GM11168 (cell line): ENCODE measurements around the gene RPL29.
"Not testable (repeated sequence)": the region's sequence is repeated elsewhere in the genome, so short reads cannot be mapped to it uniquely, and the experiment has no call there.

ENCODE experiments used
- in situ Hi-C: fragments of 300-500 bp; cut with MboI; formaldehyde crosslinking; loops from one replicate; pipeline ENCODE4 v1.12.0; 2022; ENCODE audit warnings: low sequenced_read_pairs; ENCODE audit not compliant: unreplicated experiment

Gene RPL29

DNA sequence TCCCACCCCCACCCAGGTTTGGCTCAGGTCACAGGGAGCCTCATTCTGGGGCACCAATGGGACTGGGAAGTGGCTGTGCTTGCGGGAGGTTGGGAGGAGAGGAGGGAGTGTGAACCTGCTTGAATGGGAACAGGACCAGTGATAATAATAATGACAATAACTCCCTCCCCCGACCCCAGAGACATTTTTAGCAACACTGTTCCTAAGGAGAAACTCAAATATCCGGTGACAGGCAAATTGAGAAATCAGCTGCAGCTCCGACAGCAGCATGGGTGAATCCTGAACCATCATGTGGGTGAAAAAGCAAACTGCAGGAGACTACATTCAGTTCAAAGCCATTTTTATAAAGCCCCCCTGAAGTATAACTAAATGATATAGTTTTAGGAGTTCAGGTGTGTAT lies 11.6 kb upstream of the RPL29 start:
- in situ Hi-C loops: no loop called here

DNA sequence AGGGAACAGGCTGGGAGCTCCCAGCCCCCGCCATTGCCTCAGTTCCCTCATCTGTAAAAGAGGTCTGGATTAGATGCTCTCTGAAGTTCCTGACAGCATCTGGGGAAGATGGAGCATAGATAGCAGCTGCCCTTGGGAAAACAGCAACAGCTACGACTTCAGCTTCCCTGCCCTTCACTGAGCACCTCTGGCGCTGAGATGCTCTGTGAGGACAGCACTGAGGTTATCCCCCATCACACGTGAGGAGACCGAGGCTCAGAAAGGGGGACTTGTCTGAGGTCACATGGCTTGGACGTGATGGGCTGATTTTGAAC lies 11.1 kb upstream of the RPL29 start:
- in situ Hi-C loops: no loop called here

DNA sequence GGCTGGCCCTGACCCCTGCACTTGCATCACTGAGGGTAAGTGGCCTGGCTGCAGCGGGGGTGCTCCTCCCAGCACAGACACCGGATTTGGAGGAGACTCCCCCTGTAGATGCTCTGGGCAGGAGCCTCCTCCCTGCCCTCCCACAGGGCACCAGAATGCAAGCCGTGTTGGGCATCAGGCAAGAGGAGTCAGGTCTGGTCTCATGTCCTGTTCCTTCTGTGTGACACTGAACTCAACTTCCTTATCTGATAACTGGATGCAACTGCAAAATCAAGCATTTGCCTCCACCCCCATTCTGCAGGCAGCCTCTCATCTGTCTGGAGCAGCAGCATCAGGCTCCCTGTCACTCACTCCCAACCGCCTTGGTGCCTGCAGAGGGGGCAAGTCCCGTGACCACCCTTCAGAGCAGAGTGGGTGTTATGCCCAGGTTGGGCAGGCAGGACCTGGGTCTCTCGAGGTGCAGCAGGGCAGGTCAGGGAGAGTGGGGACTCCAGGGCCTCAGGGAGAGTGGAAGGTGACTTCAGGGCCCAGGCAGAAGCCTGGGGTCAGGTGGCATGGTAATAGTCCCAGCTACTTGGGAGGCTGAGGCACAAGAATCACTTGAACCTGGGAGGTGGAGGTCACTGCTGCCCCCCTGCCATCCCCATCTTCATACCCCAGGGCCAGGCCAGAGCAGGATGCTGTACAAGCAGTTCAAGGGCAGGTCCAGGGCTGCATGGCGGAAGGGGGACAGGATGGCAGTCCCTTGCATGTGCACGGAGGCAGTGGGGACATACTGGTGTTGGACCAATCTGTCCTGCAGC lies 10.5 kb upstream of the RPL29 start:
- in situ Hi-C loops: no loop called here

DNA sequence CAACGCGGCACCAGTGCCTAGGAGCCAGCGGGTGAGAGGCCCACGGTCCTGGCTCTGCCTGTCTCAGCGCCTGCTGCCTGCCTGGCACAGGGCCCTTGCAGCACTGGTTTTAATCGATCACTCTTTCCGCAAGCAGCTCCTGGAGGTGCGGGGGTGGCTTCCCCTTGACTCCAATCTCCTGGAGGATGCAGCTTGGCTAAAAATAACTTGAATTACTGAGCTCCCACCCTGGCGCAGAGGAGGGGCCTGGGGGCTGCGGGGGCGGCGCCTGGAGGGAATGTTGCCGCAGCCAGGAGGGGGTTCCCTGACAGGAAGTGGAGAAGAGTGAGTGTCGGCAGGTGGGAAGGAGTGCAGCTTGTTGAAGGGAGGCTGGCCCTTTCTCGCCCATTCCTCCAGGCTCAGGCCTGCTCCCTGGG lies 9.9 kb upstream of the RPL29 start:
- in situ Hi-C loops: no loop called here

DNA sequence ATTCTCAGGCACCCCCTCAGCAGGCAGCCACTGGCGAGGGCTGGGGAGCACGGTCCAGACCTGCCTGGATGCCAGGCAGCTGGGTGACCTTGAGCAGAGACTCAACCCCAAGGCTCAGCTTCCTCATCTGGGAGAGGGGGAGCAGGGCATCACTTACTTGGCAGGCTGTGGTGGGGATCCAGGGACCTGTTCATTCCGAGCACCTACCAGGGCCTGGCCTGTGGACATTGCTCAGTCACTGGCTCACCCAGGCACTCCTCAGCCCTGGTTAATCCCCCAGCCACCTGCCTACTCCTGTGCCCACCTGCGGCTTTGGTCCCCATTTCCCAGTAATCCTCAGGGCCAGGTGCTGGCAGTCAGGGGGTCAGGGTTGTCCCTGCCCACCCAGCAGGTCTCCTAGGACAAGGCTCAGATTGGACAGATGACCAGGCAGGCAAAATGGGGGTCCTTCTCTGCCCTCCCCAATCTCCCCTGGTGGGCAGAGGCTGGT lies 9.3 kb upstream of the RPL29 start:
- in situ Hi-C loops: loop anchor here (5.0 kb wide), 1 partner anchor 137 kb away; no protein-coding TSS in a partner anchor

DNA sequence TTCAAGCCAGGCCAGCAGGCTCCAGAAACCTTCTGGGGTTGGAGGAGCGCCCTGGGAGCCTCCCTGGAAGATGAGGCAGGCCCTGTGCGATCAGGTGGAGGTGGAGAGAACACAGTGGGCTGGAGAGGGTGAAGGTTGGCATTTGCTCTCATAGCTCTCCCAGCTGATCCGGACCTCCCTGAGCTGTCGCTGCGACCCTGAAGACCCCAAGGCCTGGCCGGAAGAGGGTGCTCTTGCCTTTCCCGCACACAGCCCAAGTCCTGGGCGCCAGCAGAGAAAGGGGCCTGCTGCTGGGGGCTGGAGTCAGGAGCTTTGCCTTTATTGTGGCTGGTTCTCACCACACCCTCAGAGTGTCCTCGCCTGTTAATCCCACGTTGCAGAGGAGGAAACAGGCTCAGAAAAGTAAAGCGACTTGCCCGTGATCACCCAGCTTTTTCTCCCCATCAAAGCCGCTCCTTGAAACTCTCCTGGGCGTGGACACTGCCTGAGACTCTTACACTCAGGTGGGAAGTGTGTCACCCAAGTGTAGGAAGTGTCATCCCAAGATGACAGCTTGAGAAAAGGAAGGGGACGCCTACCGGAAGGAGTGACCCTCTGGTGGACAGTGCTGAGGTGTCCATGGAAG lies 8.6 kb upstream of the RPL29 start:
- in situ Hi-C loops: loop anchor here (5.0 kb wide), 1 partner anchor 138 kb away; no protein-coding TSS in a partner anchor

DNA sequence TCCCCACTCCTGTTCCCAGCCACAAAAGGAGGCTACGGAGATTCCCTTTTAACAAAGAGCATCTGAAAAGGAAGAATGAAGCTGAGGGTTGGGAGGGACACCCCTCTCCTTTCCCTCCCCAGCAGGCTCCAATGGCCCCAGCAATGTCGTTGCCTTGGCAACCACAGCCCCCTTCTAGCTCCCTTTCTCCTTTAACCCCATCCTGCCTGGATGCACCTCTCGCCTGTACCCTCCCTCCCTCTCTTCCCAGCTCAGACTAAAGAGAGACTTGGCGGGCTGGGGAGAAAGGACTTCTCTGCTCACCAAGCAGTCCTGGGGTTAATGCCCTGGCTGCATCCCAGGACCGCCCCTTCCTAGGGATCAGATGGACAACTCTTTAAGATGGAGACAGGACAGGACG lies 7.1 kb upstream of the RPL29 start:
- in situ Hi-C loops: loop anchor here (5.0 kb wide), 1 partner anchor 140 kb away; no protein-coding TSS in a partner anchor

DNA sequence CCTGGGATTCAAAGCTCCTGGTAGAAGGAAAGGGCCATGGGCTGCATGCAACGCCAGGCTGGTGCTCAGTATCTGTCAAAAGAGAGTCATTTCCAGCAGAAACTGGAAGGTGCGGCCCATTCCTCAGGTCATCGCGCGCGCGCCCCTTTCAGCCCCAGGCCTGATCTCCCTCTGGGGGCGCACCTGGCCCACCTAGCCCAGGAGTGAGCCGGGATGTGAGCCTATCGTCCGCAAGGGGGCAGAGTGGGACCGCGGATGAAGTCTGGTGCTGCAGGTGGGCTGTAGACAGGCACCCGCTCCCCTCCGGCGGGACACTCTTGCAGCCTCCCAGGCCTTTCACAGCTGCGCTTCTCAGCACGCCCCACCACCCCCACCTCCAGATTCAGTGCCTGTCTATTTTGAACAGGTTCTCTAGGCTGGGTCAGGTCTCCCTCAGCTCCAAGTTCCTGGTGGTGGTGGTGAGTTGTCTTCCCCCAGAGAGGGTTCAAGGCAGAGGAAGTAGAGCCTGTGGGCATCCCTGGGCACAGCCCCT lies 5.8 kb upstream of the RPL29 start:
- in situ Hi-C loops: loop anchor here (5.0 kb wide), 1 partner anchor 141 kb away; no protein-coding TSS in a partner anchor

DNA sequence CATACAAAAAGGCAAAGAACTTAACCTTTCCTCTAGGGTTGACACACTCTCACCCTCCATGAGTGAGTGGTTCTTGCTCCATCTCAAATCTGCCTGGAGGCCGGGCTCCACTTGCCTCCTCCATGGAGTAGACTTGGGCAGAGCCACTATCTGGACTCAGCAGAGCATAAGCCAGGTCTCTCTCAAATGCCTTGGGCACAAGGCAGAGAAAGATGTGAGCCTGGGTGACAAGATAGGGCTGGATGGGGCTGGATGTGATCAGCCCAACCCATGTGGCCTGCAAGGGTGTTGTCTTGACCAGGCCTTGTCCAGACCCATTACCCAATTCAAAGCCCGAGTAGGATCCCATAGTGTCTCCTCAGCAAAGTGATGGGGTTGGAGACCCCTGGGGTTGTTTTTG lies 4.2 kb upstream of the RPL29 start:
- in situ Hi-C loops: loop anchor here (5.0 kb wide), 1 partner anchor 142 kb away; no protein-coding TSS in a partner anchor

DNA sequence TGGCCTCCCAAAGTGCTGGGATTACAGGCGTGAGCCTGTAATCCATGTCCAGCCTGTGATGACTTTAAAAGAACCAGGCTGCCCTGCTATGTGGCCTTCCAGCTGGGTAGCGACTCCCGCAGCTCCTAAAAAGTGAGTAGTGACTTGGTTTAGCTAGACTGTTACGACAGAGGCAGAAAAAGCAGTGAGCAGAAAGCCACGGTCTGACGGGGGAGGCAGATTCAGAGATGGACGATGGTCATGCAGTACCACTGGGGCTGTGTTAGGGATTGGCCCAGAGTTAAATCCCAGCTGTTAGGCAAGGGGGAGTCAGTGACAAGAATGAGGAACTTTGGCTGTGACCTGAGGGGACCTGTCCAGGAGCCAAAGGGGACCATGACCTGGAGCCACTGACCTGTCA lies 3.1 kb upstream of the RPL29 start:
- in situ Hi-C loops: no loop called here

DNA sequence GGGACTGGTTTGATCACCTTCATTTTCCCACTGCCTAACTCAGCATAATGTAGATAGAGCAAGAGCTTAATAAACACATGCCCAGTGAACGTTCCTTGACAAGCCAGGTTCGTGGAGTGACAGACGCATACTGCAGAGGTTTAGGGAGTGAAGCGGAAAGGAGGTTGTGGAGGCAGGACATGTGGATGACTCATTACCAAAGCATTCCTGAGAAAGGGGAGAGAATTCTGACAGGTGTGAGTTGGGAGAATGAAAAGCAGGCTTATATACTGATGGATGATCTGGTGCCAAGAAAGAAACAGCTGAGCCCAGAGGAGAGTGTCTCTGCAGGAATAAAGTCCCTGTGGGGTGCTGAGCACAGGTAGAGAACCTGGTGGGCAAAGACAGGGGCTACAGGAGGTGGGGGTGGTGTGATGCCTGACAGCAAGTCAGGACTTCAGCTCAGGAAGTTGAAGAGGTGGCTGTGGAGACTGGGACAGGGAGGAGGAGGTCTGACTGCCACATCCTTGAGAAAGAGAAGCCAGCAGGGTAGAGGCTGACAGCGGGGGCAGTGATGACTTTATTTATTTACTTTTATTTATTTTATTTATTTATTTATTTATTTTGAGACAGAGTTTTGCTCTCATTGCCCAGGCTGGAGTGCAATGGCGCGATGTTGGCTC lies 2.4 kb upstream of the RPL29 start:
- in situ Hi-C loops: no loop called here

DNA sequence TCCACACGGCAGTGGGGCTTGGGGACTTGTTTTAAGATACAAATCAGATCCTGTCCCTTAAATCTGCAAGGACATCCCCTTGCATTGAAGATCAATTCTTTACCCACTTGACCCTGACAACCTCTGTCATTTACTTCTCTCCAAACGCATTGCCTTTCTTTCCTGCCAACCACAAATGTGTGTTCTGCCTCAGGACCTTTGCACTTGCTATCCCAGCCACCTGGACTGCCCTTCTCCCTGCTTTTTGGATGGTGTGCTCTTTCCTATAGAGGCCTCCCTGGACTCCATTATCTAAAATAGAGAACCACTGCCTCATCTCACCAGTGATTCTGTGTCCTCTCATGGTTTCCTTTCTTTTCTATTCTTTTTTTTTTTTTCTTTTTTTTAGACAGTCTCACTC lies 1.5 kb upstream of the RPL29 start:
- in situ Hi-C loops: no loop called here

DNA sequence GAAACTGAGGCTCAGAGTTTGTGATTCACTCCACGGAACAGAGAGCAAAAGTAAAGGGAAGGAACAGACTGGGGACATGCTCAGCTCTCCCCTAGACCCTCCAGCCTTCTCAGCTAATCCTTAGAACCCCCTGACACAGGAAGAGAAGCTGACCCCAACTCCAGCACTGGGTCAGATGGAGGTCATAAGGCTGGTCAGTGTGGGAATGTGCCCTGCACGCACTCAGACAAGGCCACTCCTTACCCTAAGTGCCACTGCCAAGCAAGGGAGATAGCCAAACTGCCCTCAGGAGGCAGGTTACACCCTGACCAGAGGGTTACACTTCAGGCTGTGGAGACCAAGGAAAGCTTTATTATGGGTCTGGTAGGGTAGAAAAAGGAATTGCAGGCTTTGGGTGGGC lies 1.2 kb downstream of the RPL29 start:
- in situ Hi-C loops: no loop called here

DNA sequence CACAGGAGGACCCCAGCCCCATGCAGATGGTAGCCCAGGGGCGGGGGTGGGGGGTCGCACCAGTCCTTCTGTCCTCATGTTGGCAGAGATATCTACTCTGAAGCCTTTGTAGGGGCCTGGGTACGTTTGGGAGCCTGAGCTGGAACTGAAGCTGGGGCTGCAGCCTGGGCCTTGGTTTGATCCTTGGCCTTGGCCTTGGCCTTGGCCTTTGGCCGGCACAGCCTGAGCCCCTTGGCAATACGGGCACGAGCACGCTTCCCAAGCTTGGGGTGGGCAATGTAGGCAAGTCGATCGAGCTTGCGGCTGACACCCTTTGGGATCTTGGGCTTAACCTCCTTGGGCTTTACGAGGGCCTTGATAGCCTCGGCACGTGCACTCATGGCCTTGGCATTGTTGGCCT lies 2.0 kb downstream of the RPL29 start:
- in situ Hi-C loops: not testable (repeated sequence)

DNA sequence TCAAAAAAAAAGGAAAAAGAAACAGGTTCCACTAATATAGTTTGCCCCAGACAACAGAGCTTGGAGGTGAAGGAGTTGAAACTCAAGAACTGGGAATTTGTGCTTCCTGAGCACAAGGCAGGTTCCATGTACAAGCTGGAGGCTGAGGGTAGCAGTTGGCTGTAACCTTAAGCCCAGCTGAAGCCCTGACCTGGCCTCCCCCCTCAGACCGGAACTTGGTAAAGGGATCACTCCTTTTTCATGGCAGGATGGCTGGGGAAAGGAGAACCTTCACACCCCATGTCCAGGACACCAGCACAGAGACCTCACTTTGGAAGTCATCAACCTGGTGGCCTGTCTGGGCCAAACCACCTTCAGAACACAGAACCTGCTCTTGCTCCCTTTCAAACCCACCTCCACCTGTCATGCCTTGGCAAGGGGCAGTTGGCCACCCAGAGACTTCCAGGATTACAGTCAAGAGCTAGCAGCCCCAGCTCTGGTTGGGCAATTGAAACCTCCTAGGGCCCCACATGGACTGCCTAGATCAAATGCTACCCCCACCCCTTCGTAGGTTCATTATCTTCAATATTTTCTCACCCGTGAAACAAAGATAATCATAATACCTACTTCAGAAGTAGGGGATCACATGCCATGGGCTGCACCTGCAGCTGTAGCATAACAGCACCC lies 3.5 kb downstream of the RPL29 start:
- in situ Hi-C loops: no loop called here

DNA sequence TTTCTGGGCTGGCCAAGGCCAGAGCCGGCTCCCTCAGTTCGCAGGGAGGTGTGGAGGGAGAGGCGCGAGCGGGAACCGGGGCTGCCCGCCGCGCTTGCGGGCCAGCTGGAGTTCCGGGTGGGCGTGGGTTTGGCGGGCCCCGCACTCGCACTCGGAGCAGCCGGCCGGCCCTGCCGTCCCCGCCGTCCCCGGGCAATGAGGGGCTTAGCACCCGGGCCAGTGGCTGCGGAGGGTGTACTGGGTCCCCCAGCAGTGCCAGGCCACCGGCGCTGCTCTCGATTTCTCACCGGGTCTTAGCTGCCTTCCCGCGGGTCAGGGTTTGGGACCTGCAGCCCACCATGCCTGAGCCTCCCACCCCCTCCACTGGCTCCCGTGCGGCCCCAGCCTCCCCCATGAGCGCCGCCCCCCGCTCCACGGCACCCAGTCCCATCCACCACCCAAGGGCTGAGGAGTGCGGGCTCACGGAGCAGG lies 5.2 kb downstream of the RPL29 start:
- in situ Hi-C loops: not testable (repeated sequence)

DNA sequence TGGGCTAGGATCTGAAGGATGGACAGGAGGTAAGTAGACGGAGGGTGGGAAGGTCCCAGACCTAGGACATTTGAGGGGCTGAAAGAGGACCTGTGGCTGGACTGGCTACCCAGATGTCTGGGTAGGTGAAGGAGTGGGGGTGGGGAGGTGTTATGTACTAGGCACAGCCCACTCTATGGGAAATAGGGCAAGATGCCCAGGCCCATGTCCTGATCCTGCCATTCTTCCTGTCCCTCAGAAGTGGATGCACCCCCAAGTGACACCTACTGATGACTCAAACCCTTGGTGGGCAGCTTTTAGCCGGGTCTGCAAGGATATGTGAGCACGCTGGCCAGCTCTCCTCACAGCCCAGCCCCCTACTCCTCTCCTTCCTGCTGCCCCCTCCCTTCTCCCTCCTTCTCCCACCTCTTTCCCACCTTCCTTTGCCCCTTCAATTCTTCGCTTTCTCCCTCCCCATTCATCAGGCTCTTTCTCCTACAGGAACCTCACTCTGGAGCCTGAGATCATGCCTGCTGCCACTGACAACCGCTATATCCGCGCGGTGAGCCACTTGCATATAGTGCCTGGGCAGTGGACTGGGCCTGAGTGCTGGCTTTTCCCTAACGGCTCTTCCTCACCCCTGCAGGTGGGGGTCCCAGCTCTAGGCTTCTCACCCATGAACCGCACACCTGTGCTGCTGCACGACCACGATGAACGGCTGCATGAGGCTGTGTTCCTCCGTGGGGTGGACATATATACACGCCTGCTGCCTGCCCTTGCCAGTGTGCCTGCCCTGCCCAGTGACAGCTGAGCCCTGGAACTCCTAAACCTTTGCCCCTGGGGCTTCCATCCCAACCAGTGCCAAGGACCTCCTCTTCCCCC lies 7.2 kb downstream of the RPL29 start:
- in situ Hi-C loops: no loop called here

DNA sequence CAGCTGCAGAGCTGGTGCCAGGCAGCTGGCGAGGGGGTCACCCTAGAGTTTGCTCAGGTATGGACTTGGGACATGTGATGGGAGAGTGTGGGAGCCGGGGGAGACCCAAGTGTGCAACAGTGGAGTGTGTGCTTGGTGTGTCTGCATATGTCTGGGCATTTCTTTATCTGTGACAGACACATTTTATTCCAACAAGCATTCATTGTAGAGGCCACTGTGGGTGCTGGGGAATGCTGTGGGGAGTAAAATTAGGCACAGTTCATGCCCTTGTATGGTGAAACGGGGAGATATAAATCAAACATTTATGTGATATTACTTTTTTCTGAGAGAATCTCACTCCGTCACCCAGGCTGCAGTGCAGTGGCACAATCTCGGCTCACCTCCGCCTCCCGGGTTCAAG lies 8.1 kb downstream of the RPL29 start:
- in situ Hi-C loops: no loop called here
